ENCODE measurements around the gene IFT25. TPM values are rescaled to one million over a fixed set of nuclear protein-coding genes. Genes with fewer than 3 reads are reported as not detected.

The IFT25 gene
- total and polyA plus RNA-seq, 7 donors, result 4.6 to 10.3 (median 5.4) TPM

DNA sequence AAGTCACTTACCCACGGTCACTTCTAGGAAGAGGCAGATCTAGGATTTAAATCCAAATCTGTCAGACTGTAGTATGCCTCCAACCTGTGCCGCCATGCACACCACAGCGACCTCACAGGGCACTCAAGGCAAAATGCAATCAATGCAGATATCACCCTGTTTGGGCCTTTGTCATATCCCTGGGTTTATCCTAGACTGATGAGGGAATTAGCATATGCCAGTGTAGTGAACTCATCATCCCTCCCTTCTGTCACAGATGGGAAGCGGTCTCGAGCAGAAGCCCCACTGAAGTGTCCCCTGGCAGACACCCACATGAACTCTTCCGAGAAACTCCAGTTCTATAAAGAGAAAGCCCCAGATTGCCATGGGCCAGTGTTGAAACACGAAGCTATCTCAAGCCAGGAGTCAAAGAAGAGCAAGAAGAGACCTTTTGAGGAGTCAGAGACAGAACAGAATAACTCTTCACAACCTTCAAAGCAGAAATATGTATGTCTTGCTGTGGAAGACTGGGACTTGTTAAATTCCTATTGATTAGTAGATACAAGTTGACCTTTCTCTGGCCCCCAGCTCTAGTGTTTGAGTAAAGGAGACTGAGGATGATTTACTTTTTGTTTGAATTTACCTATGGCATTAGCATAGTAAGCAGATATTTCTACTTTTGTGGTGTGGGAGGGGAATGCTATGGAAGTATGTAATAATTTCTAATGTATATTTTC lies 22.1 kb upstream of the IFT25 start:
- intact Hi-C loops (cut with DNase I), result loop anchor here in 1 of 2 donors (10.0 kb wide), 1 partner anchor 77 kb away; no protein-coding TSS in a partner anchor
- no peaks in the 10 kb centered on the region for H3K9me3 ChIP-seq
- WGBS, 3 donors, result 74 to 85% (median 78%) methylated on average over 7 of the region's 7 CpGs
- no peak for TF ChIP-seq CTCF (IDR thresholded peaks at IDR 0.05)
- no peaks in the 10 kb centered on the region for H3K4me1 ChIP-seq
- ATAC-seq (no peak), DNase-seq (no peak)
- no peak overlapping the region for H3K27ac ChIP-seq
- H3K27me3 ChIP-seq (ENCODE audit: insufficient read depth in 3 of 3, low read length in 2 of 3), result no peaks in the 10 kb centered on the region
- H3K36me3 ChIP-seq (ENCODE audit: insufficient read depth in 1 of 2, low read depth in 1 of 2), result peaks cover 3 to 90% of the 10 kb centered on the region in 2 donors
- no peak overlapping the region for H3K4me3 ChIP-seq

GRCh38 chr1:53966794-53967193 lies 21.3 kb upstream of the IFT25 start:
- TF ChIP-seq CTCF (IDR thresholded peaks at IDR 0.05), result no peak
- intact Hi-C loops (cut with DNase I), result loop anchor here in 1 of 2 donors (10.0 kb wide), 1 partner anchor 78 kb away; no protein-coding TSS in a partner anchor
- DNase-seq, result no peak
- 91 to 96% (median 96%) methylated on average over 3 of the region's 3 CpGs for WGBS, 3 donors
- Histone ChIP-seq H3K4me1 (no peaks in the 10 kb centered on the region), H3K36me3 (ENCODE audit: insufficient read depth in 1 of 2, low read depth in 1 of 2) (peaks cover 3 to 94% of the 10 kb centered on the region in 2 donors), H3K4me3 (no peak overlapping the region), H3K27me3 (ENCODE audit: insufficient read depth in 3 of 3, low read length in 2 of 3) (no peaks in the 10 kb centered on the region), H3K27ac (no peak overlapping the region), H3K9me3 (no peaks in the 10 kb centered on the region)
- no peak for ATAC-seq

GRCh38 chr1:53964109-53964508 lies 18.6 kb upstream of the IFT25 start:
- Histone ChIP-seq H3K4me3 (no peak overlapping the region), H3K9me3 (no peaks in the 10 kb centered on the region), H3K27me3 (ENCODE audit: insufficient read depth in 3 of 3, low read length in 2 of 3) (no peaks in the 10 kb centered on the region), H3K36me3 (ENCODE audit: insufficient read depth in 1 of 2, low read depth in 1 of 2) (peaks cover 6 to 97% of the 10 kb centered on the region in 2 donors), H3K27ac (no peak overlapping the region), H3K4me1 (no peaks in the 10 kb centered on the region)
- intact Hi-C loops (cut with DNase I), result loop anchor here (5.0 to 10.0 kb wide), 3 partner anchors 81 to 107 kb away; no protein-coding TSS in a partner anchor
- WGBS, 3 donors, result 78 to 80% (median 79%) methylated on average over 5 of the region's 5 CpGs
- TF ChIP-seq CTCF (IDR thresholded peaks at IDR 0.05), result no peak
- DNase-seq, result no peak
- no peak for ATAC-seq

DNA sequence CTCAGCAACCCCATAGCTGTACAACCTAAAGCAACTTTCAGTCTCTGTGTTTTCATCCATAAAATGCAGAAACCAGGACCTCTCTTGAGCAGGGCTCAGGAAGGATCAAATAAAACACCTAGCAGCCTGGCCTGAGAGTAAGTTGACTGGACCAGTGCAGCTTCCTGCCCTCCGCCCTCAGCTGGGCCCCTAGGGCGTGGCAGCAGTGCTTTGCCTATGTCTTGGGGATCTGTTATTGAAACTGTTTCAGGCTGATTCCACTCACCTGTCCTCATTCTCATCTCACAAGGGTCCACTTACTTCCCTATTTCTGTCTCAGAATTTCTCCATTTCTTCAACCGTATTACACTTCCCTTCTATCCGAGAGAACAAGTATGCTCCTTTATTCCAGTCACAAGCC lies 18.0 kb upstream of the IFT25 start:
- no peaks in the 10 kb centered on the region for H3K9me3 ChIP-seq
- no peak for ATAC-seq
- WGBS, 3 donors, result 85 to 93% (median 91%) methylated on average over 4 of the region's 4 CpGs
- intact Hi-C loops (cut with DNase I), result loop anchor here (5.0 to 10.0 kb wide), 3 partner anchors 81 to 106 kb away; no protein-coding TSS in a partner anchor
- no peak overlapping the region for H3K27ac ChIP-seq
- H3K4me1 ChIP-seq, result no peaks in the 10 kb centered on the region
- H3K4me3 ChIP-seq, result no peak overlapping the region
- no peak for DNase-seq
- H3K36me3 ChIP-seq (ENCODE audit: insufficient read depth in 1 of 2, low read depth in 1 of 2), result peaks cover 6 to 97% of the 10 kb centered on the region in 2 donors
- H3K27me3 ChIP-seq (ENCODE audit: insufficient read depth in 3 of 3, low read length in 2 of 3), result no peaks in the 10 kb centered on the region
- no peak for TF ChIP-seq CTCF (IDR thresholded peaks at IDR 0.05)

Measured in psoas muscle (tissue), 8 donors.